Kidney epithelial cell (primary cell): ENCODE data around the gene FSTL5. TPM values are rescaled to one million over a fixed set of nuclear protein-coding genes. Genes with fewer than 3 reads are reported as not detected.

Source experiments
- DNase-seq: peaks from one replicate; pipeline ENCODE4 v3.0.0-alpha.2; 2010; ENCODE audit warnings: low read depth
- H3K27me3 ChIP-seq: 2 replicates; pipeline ENCODE4 v1.6.0; 2011; ENCODE audit warnings: low read length; ENCODE audit not compliant: control insufficient read depth, insufficient read depth
- H3K36me3 ChIP-seq: 2 replicates; pipeline ENCODE4 v1.5.1; 2011; ENCODE audit warnings: low read length; ENCODE audit not compliant: control insufficient read depth, insufficient read depth
- H3K4me3 ChIP-seq: 2 replicates; pipeline ENCODE4 v1.5.1; 2011; ENCODE audit warnings: low read depth, mild to moderate bottlenecking, control low read depth, low read length
- total RNA-seq: library from RNA; depleted of rRNA; stranded (reverse); fragments of >200 nt; gene quantifications from 2 replicates; pipeline ENCODE4 v1.2.3, GENCODE V29; 2015
- TF ChIP-seq, protein P1 (sequence below): IDR thresholded peaks from 2 replicates; pipeline ENCODE4 v1.5.1; 2011; ENCODE audit warnings: mild to moderate bottlenecking, moderate library complexity, low read length, control low read depth, inconsistent platforms; ENCODE audit not compliant: insufficient read depth, poor library complexity, severe bottlenecking

Gene FSTL5
- total RNA-seq, 1 donor from 2014 or later, result not detected

DNA sequence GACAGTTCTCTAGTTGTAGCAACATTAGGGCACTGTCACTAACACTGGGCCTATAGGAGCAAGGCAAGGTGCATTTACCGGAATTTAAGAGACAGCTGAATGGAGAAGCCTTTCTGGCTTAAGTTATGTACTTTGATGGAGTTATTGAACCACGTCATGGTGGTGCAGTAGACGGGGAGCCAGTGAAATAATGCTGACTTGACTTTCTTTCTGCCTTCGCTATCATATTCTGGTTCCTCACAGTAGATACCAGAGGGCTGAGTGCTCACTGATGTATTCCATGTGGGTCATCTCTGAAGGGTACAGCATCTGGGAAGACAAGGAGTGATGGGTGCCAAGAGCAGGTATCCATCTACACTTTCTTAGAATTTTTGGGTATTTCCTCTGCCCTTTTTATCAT lies 802.8 kb downstream of the FSTL5 start:
- Histone ChIP-seq H3K4me3 (no peak overlapping the region), H3K27me3 (no peaks in the 10 kb centered on the region), H3K36me3 (no peaks in the 10 kb centered on the region)
- DNase-seq, result no peak
- TF ChIP-seq, protein P1, sequence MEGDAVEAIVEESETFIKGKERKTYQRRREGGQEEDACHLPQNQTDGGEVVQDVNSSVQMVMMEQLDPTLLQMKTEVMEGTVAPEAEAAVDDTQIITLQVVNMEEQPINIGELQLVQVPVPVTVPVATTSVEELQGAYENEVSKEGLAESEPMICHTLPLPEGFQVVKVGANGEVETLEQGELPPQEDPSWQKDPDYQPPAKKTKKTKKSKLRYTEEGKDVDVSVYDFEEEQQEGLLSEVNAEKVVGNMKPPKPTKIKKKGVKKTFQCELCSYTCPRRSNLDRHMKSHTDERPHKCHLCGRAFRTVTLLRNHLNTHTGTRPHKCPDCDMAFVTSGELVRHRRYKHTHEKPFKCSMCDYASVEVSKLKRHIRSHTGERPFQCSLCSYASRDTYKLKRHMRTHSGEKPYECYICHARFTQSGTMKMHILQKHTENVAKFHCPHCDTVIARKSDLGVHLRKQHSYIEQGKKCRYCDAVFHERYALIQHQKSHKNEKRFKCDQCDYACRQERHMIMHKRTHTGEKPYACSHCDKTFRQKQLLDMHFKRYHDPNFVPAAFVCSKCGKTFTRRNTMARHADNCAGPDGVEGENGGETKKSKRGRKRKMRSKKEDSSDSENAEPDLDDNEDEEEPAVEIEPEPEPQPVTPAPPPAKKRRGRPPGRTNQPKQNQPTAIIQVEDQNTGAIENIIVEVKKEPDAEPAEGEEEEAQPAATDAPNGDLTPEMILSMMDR, result no peak

GRCh38 chr4:161359491-161359890 lies 804.3 kb downstream of the FSTL5 start:
- TF ChIP-seq, protein P1, result no peak
- no peaks in the 10 kb centered on the region for H3K27me3 ChIP-seq
- no peaks in the 10 kb centered on the region for H3K36me3 ChIP-seq
- H3K4me3 ChIP-seq, result no peak overlapping the region
- no peak for DNase-seq

- Histone ChIP-seq H3K27me3 (no peaks in the 10 kb centered on the region), H3K4me3 (no peak overlapping the region), H3K36me3 (no peaks in the 10 kb centered on the region)
- no peak for DNase-seq
- TF ChIP-seq, protein P1, result no peak
These were observed 807.4 kb downstream of the FSTL5 start for GRCh38 chr4:161356351-161356750.

- no peaks in the 10 kb centered on the region for H3K36me3 ChIP-seq
- DNase-seq, result no peak
- TF ChIP-seq, protein P1, result no peak
These were observed 812.9 kb downstream of the FSTL5 start for GRCh38 chr4:161350946-161351345.

DNA sequence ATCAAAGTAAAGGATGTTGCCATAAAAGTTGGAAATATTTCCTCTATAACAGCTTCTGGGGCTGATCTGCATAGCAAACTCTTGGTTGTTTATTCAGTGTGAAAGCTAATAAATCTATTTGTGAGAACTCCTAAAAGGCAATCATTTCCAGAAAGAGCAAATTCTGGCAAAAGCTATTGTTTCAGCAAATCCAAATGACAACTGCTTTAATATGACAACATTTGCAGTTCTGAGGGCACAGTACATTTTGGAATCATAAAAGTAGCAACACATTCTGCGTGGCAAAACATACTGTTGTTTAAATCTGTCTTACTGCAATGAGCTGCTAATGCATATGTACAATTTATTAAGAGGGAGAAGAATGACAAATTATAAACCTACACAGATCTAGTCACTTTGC lies 818.1 kb downstream of the FSTL5 start:
- TF ChIP-seq, protein P1, result no peak
- no peak overlapping the region for H3K4me3 ChIP-seq
- DNase-seq, result no peak
- no peaks in the 10 kb centered on the region for H3K27me3 ChIP-seq
- no peaks in the 10 kb centered on the region for H3K36me3 ChIP-seq

More at GRCh38 chr4:161350946-161351345, 812.9 kb downstream of the FSTL5 start:
- no peaks in the 10 kb centered on the region for H3K27me3 ChIP-seq
- no peak overlapping the region for H3K4me3 ChIP-seq

DNA sequence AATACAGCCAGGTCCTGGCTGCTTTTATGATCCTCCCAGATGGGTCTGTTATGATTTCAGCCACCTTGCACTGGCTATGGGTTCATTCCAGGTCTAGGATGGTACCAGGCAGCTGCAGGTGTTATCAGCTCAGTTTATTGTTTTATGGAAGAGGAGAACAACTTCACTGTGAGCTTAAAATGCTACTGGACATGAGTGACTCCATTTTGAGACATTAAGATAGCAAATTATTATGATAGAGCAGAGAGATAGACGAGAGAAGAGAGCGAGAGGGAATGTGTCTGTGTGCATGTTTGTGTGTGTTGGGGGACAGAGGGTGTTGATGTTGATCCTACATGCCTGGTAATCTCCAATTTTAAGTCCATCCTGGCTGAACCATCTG lies 820.2 kb downstream of the FSTL5 start:
- Histone ChIP-seq H3K4me3 (no peak overlapping the region), H3K36me3 (no peaks in the 10 kb centered on the region), H3K27me3 (no peaks in the 10 kb centered on the region)
- TF ChIP-seq, protein P1, result no peak
- DNase-seq, result no peak
